PC-9 (cell line): ENCODE results near the gene TTC22.

Experiments
- EZH2 ChIP-seq: fragments of 200-600 bp; sonication (generic); IDR thresholded peaks from 2 replicates; pipeline ENCODE4 v1.8.0; 2017; ENCODE audit warnings: antibody characterized with exemption, low read depth
- TF ChIP-seq, protein P1 (sequence below): fragments of 200-600 bp; sonication (generic); conservative IDR thresholded peaks from 2 replicates; pipeline ENCODE4 v1.6.1; 2017; ENCODE audit warnings: mixed run types, antibody characterized with exemption, mild to moderate bottlenecking, moderate library complexity

DNA sequence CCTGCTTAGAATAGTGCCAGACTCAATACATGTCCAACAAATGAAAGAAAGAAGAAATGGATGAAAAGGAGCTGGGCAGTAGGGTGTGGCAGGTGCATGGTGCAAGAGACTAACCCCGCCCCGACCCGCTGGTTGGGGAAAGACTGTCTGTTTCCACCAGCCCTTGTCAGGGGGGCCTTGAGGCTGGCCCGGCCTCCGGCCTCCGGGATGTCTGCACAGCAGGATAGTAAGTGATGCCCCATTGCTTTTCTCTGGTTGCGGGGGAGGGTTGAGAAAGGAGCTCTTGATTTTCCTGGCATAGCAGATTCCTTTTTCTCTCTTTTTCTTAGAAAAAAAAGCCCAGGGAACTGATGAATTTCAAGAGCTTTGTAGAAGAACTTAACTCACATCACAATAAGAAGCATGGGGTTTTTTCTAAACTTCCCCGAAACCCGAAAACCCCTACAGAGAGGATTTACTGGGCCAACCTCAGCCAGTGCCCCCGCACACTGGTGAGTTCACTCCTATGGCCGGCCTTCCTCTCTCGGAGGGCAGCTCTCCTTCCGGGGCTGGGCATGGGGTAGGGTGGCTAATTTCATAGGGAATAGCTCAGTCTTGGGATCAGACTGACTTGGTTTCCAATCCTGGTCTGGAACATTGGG lies 12.5 kb upstream of the TTC22 start:
- TF ChIP-seq, protein P1, sequence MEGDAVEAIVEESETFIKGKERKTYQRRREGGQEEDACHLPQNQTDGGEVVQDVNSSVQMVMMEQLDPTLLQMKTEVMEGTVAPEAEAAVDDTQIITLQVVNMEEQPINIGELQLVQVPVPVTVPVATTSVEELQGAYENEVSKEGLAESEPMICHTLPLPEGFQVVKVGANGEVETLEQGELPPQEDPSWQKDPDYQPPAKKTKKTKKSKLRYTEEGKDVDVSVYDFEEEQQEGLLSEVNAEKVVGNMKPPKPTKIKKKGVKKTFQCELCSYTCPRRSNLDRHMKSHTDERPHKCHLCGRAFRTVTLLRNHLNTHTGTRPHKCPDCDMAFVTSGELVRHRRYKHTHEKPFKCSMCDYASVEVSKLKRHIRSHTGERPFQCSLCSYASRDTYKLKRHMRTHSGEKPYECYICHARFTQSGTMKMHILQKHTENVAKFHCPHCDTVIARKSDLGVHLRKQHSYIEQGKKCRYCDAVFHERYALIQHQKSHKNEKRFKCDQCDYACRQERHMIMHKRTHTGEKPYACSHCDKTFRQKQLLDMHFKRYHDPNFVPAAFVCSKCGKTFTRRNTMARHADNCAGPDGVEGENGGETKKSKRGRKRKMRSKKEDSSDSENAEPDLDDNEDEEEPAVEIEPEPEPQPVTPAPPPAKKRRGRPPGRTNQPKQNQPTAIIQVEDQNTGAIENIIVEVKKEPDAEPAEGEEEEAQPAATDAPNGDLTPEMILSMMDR = no peak
- TF ChIP-seq EZH2 = no peak
